OCI-LY7 (cell line): ENCODE data around the gene GREB1. TPM values are rescaled to one million over a fixed set of nuclear protein-coding genes. Genes with fewer than 3 reads are reported as not detected.

Experiments used
- BruUV-seq: library from RNA; stranded (reverse); fragments of 400-500 nt; replicated peaks from 2 replicates; lab custom pipeline; 2021; lab: Mats Ljungman, UMichigan
- CTCF ChIA-PET: fragments of 300-600 bp; sonication (Branson Sonifier 250); formaldehyde crosslinking; loops from one replicate; lab custom pipeline; 2022; ENCODE audit warnings: antibody characterized with exemption; ENCODE audit not compliant: unreplicated experiment; lab: Charles Lee
- POLR2A ChIA-PET: fragments of 300-600 bp; sonication (Branson Sonifier 250); formaldehyde crosslinking; loops from one replicate; lab custom pipeline; 2022; ENCODE audit warnings: antibody characterized with exemption; lab: Charles Lee
- DNase-seq: peaks from one replicate; pipeline ENCODE4 v3.0.0-alpha.2; 2015; ENCODE audit warnings: low spot score
- H2AFZ ChIP-seq: fragments of 200-600 bp; sonication (generic), shearing (Covaris generic); 2 replicates; pipeline ENCODE4 v1.6.1; 2014; ENCODE audit warnings: mild to moderate bottlenecking, antibody characterized with exemption, low read length, moderate library complexity
- H3K27ac ChIP-seq: fragments of 200-600 bp; sonication (generic); 2 replicates; pipeline ENCODE4 v1.5.1; 2014; ENCODE audit warnings: mixed run types, low read depth, mild to moderate bottlenecking, moderate library complexity, low read length, inconsistent platforms; ENCODE audit not compliant: poor library complexity, severe bottlenecking
- H3K36me3 ChIP-seq: fragments of 200-600 bp; sonication (generic); 2 replicates; pipeline ENCODE4 v1.6.1; 2014; ENCODE audit warnings: mild to moderate bottlenecking, antibody characterized with exemption, low read length, moderate library complexity, mixed read lengths; ENCODE audit not compliant: insufficient read depth
- H3K4me1 ChIP-seq: fragments of 200-600 bp; sonication (generic); 2 replicates; pipeline ENCODE4 v1.5.1; 2014; ENCODE audit warnings: mild to moderate bottlenecking, low read length; ENCODE audit not compliant: insufficient read depth, poor library complexity, severe bottlenecking
- H3K4me2 ChIP-seq: fragments of 200-600 bp; sonication (generic); 2 replicates; pipeline ENCODE4 v1.6.1; 2014; ENCODE audit warnings: mild to moderate bottlenecking, low read length
- H3K4me3 ChIP-seq: fragments of 200-600 bp; sonication (generic); 2 replicates; pipeline ENCODE4 v1.5.1; 2014; ENCODE audit warnings: mild to moderate bottlenecking, low read depth, low read length; ENCODE audit not compliant: poor library complexity, severe bottlenecking
- H3K79me2 ChIP-seq: fragments of 200-600 bp; sonication (generic); 2 replicates; pipeline ENCODE4 v1.6.1; 2016; ENCODE audit warnings: low read depth, mild to moderate bottlenecking, low read length, moderate library complexity, mixed read lengths; ENCODE audit not compliant: insufficient read depth
- H3K9me2 ChIP-seq: fragments of 200-600 bp; sonication (generic); 2 replicates; pipeline ENCODE4 v1.6.1; 2016; ENCODE audit warnings: mild to moderate bottlenecking, low read length, mixed read lengths; ENCODE audit not compliant: insufficient read depth
- H3K9me3 ChIP-seq: fragments of 200-600 bp; sonication (generic); 2 replicates; pipeline ENCODE4 v1.6.1; 2014; ENCODE audit warnings: mild to moderate bottlenecking, mixed run types, low read length, mixed read lengths
- H4K20me1 ChIP-seq: fragments of 200-600 bp; sonication (generic); 2 replicates; pipeline ENCODE4 v1.6.1; 2014; ENCODE audit warnings: mild to moderate bottlenecking, antibody characterized with exemption, low read length, moderate library complexity, mixed read lengths; ENCODE audit not compliant: insufficient read depth
- CTCF ChIP-seq: fragments of 200-600 bp; sonication (generic); conservative IDR thresholded peaks from 2 replicates; pipeline ENCODE4 v1.5.1; 2014; ENCODE audit warnings: mild to moderate bottlenecking, antibody characterized with exemption, low read length, moderate library complexity, mixed read lengths
- EZH2phosphoT487 ChIP-seq: fragments of 200-600 bp; sonication (generic); IDR thresholded peaks from 2 replicates; pipeline ENCODE4 v1.6.1; 2018; ENCODE audit warnings: low read depth, borderline replicate concordance, mild to moderate bottlenecking, mixed run types, antibody characterized with exemption, low read length, moderate library complexity, mixed read lengths
- intact Hi-C: fragments of 100-400 bp; cut with micrococcal nuclease; formaldehyde crosslinking; loops from one replicate; pipeline ENCODE4 v1.10.0; 2022; ENCODE audit not compliant: unreplicated experiment
- total RNA-seq, 2 experiments: library from RNA; depleted of rRNA in 1 of 2; stranded (reverse); fragments of >200 nt in 1 of 2; shearing (Covaris generic) in 1 of 2; gene quantifications; 2 replicates each; pipeline ENCODE4 v1.2.3, GENCODE V29; 2014 to 2022

GREB1 gene
- total RNA-seq, 2 experiments from 2014 or later, result 3.5 to 8.4 TPM

GRCh38 chr2:11556101-11556806, 22.4 kb downstream of the GREB1 start:
- Histone ChIP-seq H3K4me2 (no peak overlapping the region), H3K9me2 (no peaks in the 10 kb centered on the region), H4K20me1 (no peaks in the 10 kb centered on the region), H3K9me3 (no peaks in the 10 kb centered on the region), H3K36me3 (no peaks in the 10 kb centered on the region), H3K27ac (no peak overlapping the region), H3K4me3 (no peak overlapping the region), H3K4me1 (no peaks in the 10 kb centered on the region), H3K79me2 (no peaks in the 10 kb centered on the region), H2AFZ (no peak overlapping the region)
- POLR2A ChIA-PET, result interaction anchor here (1.0 kb wide), 1 partner anchor 13 kb away, joined by 3 read pairs; no protein-coding TSS in a partner anchor
- CTCF ChIA-PET, result no interaction called here
- TF ChIP-seq EZH2phosphoT487 (no peak), CTCF (no peak)
- intact Hi-C loops, result no loop called here
- DNase-seq, result no peak
- BruUV-seq, result no TSS peak

GRCh38 chr2:11558214-11558886, 24.5 kb downstream of the GREB1 start:
- Histone ChIP-seq H3K36me3 (no peaks in the 10 kb centered on the region), H3K9me2 (no peaks in the 10 kb centered on the region), H3K79me2 (no peaks in the 10 kb centered on the region), H2AFZ (no peak overlapping the region), H3K4me1 (no peaks in the 10 kb centered on the region), H3K4me2 (no peak overlapping the region), H3K4me3 (no peak overlapping the region), H3K9me3 (no peaks in the 10 kb centered on the region), H3K27ac (no peak overlapping the region), H4K20me1 (no peaks in the 10 kb centered on the region)
- no TSS peak for BruUV-seq
- CTCF ChIA-PET, result no interaction called here
- POLR2A ChIA-PET, result no interaction called here
- no peak for DNase-seq
- TF ChIP-seq EZH2phosphoT487 (no peak), CTCF (no peak)
- intact Hi-C loops, result no loop called here
